Calu3 (cell line): Measurements from ENCODE around the gene CROCC2. TPM values are rescaled to one million over a fixed set of nuclear protein-coding genes. Genes with fewer than 3 reads are reported as not detected.

ENCODE experiments used
- BruUV-seq: library from RNA; stranded (reverse); fragments of 400-500 nt; replicated peaks from 2 replicates; lab custom pipeline; 2021; lab: Mats Ljungman, UMichigan
- CTCF ChIA-PET: fragments of 300-600 bp; sonication (Branson Sonifier 250); formaldehyde crosslinking; loops from one replicate; lab custom pipeline; 2022; ENCODE audit warnings: antibody characterized with exemption; lab: Charles Lee
- DNase-seq: peaks from one replicate; pipeline ENCODE4 v3.0.0; 2022
- H3K27ac Mint-ChIP-seq: one replicate; pipeline ENCODE4 v1.8.0; 2022; ENCODE audit warnings: mixed read lengths; ENCODE audit not compliant: unreplicated experiment
- H3K27me3 Mint-ChIP-seq: one replicate; pipeline ENCODE4 v1.8.0; 2022; ENCODE audit warnings: mixed read lengths; ENCODE audit not compliant: unreplicated experiment
- H3K36me3 Mint-ChIP-seq: one replicate; pipeline ENCODE4 v1.8.0; 2022; ENCODE audit warnings: mild to moderate bottlenecking, moderate library complexity, mixed read lengths; ENCODE audit not compliant: insufficient read depth, unreplicated experiment
- H3K4me1 Mint-ChIP-seq: one replicate; pipeline ENCODE4 v1.8.0; 2022; ENCODE audit warnings: mild to moderate bottlenecking, low read depth, mixed read lengths; ENCODE audit not compliant: unreplicated experiment
- H3K4me3 Mint-ChIP-seq: one replicate; pipeline ENCODE4 v1.8.0; 2022; ENCODE audit warnings: mild to moderate bottlenecking, low read depth, moderate library complexity, mixed read lengths; ENCODE audit not compliant: unreplicated experiment
- H3K9me3 Mint-ChIP-seq: one replicate; pipeline ENCODE4 v1.8.0; 2022; ENCODE audit warnings: low read depth, mixed read lengths; ENCODE audit not compliant: unreplicated experiment
- intact Hi-C: fragments of 100-400 bp; cut with micrococcal nuclease; formaldehyde crosslinking; loops from one replicate; pipeline ENCODE4 v1.10.0; 2022; ENCODE audit not compliant: unreplicated experiment
- total RNA-seq: library from RNA; stranded (reverse); gene quantifications from 2 replicates; pipeline ENCODE4 v1.2.3, GENCODE V29; 2022
- TF ChIP-seq, protein P1 (sequence below): fragments of 200-600 bp; IDR thresholded peaks from one replicate; pipeline ENCODE4 v1.8.0; 2022; ENCODE audit warnings: antibody characterized with exemption; ENCODE audit not compliant: unreplicated experiment

The CROCC2 gene
- total RNA-seq, 1 experiment from 2014 or later, result not detected

DNA sequence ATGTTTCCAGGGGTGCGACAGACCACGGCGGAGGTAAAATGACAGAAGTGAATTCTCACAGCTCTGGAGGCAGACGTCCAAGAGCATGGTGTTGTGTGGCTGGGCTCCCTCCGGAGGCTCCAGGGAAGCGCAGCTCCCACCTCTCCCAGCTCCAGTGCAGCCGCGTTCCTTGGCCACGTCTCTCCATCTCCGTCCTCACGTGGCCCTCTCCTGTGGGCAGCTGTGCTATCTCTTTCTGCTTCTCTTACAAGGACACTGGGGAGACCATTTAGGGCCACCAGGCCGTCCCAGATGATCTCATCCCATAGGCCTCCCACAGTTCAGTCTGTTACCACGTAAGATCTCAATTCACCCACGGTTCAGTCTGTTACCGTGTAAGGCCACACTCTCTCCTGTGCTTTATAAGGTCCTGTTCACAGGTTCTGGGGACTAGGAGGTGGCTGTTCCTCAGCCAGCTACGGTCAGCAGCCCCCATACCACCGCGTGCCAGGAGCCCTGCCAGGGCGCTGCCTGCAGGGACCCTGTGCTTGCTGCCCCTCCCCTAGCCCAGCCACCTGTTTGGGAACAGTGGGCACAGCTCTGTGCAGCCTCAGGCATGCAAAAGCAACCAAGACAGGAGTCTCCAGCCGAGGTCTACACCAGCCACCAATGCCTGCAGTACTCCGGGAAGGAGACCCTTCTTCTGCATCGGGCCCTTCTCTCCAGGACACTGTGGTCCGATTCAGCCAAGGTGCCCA lies 7.2 kb upstream of the CROCC2 start:
- peaks cover 24% of the 10 kb centered on the region for H3K36me3 Mint-ChIP-seq
- H3K27ac Mint-ChIP-seq, result peak overlapping the region; percentile 67
- TF ChIP-seq, protein P1, sequence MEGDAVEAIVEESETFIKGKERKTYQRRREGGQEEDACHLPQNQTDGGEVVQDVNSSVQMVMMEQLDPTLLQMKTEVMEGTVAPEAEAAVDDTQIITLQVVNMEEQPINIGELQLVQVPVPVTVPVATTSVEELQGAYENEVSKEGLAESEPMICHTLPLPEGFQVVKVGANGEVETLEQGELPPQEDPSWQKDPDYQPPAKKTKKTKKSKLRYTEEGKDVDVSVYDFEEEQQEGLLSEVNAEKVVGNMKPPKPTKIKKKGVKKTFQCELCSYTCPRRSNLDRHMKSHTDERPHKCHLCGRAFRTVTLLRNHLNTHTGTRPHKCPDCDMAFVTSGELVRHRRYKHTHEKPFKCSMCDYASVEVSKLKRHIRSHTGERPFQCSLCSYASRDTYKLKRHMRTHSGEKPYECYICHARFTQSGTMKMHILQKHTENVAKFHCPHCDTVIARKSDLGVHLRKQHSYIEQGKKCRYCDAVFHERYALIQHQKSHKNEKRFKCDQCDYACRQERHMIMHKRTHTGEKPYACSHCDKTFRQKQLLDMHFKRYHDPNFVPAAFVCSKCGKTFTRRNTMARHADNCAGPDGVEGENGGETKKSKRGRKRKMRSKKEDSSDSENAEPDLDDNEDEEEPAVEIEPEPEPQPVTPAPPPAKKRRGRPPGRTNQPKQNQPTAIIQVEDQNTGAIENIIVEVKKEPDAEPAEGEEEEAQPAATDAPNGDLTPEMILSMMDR, result no peak
- no TSS peak for BruUV-seq
- H3K9me3 Mint-ChIP-seq, result no peaks in the 10 kb centered on the region
- H3K4me1 Mint-ChIP-seq, result peaks cover 53% of the 10 kb centered on the region
- no peak for DNase-seq
- H3K4me3 Mint-ChIP-seq, result no peak overlapping the region
- CTCF ChIA-PET, result interaction anchor here (0.8 to 1.0 kb wide), 2 partner anchors 15 to 183 kb away, joined by 3 read pairs; no protein-coding TSS in a partner anchor
- peaks cover 24% of the 10 kb centered on the region for H3K27me3 Mint-ChIP-seq
- intact Hi-C loops, result no loop called here

DNA sequence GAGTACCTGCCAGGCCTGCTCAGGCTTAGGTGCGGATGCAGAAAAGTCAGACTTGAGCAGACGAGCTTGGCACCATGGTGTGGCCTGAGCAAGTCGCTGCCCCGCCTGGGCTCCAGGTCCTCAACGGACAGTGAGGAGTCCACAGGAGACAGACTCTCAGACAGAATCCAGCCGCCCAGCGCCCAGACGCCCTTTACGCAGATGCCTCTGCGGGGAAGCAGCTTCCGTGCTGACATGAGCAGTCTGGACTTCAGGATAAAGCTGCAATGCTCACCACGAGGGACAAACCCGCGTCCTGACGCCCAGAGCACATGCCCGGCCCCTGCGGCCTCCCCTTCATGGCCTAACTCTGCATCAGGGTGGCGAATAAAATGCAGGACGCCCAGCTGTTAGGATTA lies 6.7 kb upstream of the CROCC2 start:
- CTCF ChIA-PET, result no interaction called here
- BruUV-seq, result no TSS peak
- H3K4me3 Mint-ChIP-seq, result no peak overlapping the region

DNA sequence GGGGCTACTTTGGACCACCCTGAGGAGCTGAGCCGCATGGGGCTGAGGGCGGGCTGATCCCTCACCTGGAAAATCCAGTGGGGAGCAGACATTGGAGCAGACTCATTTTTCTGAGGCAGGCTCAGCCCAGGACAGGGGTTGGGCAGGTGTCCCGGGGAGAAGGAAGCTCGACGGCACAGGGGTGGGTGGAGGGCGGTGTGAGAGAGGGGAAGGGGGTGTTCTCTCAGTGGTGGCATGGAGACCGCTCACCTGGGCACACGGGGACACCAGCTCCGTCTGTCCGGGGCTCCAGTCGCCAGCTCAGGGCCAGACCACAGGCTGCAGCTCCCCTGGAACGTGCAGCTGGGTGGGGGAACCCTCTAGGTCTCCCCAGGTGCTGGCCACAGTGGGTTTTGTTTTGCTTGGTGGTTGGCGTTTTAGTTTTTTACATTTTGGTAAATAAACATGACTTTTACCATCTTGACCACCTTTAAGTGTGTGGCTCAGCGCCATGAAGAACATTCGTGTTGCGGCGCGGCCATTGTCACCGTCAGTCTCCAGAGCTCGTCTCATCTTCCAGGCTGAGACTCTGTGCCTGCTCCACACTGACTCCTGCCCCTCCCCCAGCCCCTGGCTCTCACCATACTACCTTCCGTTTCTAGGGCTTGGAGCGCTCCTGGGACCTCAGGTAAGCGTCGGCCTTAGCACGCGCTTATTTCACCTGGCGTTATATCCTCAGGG lies 5.8 kb upstream of the CROCC2 start:
- H3K27ac Mint-ChIP-seq, result no peak overlapping the region
- BruUV-seq, result no TSS peak

More for the DNA sequence above, 6.7 kb upstream of the CROCC2 start:
- TF ChIP-seq, protein P1, result no peak
- Mint-ChIP-seq H3K9me3 (no peaks in the 10 kb centered on the region), H3K36me3 (peaks cover 22% of the 10 kb centered on the region), H3K27ac (no peak overlapping the region), H3K4me1 (peaks cover 51% of the 10 kb centered on the region), H3K27me3 (peaks cover 25% of the 10 kb centered on the region)
- no peak for DNase-seq
- intact Hi-C loops, result no loop called here

DNA sequence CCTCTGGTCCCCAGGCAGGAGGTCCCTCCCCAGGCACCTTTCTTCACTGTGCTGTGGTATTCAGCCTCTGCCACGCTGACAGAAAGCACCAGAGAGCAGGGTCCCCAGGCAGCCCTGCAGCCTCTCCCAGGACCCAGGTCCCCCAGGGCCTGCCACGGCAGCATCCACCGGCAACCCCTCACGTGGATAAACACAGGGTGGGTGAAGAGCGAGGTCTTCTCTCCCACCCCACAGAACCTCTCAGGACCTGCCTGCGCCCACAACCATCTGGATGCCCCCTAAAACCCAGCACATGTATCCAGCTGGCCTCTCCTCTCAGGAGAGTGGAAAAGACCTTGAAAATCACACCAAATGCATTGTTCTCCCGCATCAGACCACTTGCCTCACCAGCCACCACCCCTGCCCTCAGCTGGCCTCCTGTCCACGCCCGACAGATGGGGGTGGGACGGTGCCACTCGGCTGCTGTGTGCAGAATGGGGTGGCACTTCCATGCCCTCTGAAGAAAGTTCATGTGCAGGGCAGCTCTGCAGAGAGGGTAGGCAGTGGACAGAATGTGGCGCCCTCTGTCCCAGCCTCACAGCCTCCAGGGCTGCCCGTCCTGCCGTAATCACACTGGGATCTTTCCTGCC lies 4.0 kb upstream of the CROCC2 start:
- peaks cover 33% of the 10 kb centered on the region for H3K4me1 Mint-ChIP-seq
- H3K4me3 Mint-ChIP-seq, result no peak overlapping the region
- H3K36me3 Mint-ChIP-seq, result peaks cover 9% of the 10 kb centered on the region
- no TSS peak for BruUV-seq
- DNase-seq, result no peak
- CTCF ChIA-PET, result no interaction called here
- H3K27ac Mint-ChIP-seq, result no peak overlapping the region
- TF ChIP-seq, protein P1, result no peak
- H3K9me3 Mint-ChIP-seq, result no peaks in the 10 kb centered on the region
- intact Hi-C loops, result no loop called here
- H3K27me3 Mint-ChIP-seq, result peaks cover 33% of the 10 kb centered on the region

More for the DNA sequence above, 5.8 kb upstream of the CROCC2 start:
- TF ChIP-seq, protein P1, result no peak
- Mint-ChIP-seq H3K4me3 (no peak overlapping the region), H3K36me3 (peaks cover 18% of the 10 kb centered on the region), H3K9me3 (no peaks in the 10 kb centered on the region), H3K27me3 (peaks cover 25% of the 10 kb centered on the region), H3K4me1 (peaks cover 44% of the 10 kb centered on the region)
- intact Hi-C loops, result no loop called here
- CTCF ChIA-PET, result no interaction called here
- DNase-seq, result no peak
